ENCODE measurements around the gene ATP9A.
"Not testable (repeated sequence)": the region's sequence is repeated elsewhere in the genome, so short reads cannot be mapped to it uniquely, and the experiment has no call there.

ATP9A gene

GRCh38 chr20:51569815-51570738 is 198.1 kb downstream of the ATP9A start:
- DNase-seq (ENCODE audit: low read depth): peak; percentile 34
- no peak for TF ChIP-seq CTCF (conservative IDR thresholded peaks at IDR 0.05; ENCODE audit: low read depth, low read length)
- no peak overlapping the region for H3K4me3 ChIP-seq (ENCODE audit: low read depth, low read length)

- DNase-seq (ENCODE audit: low read depth); H3K4me3 ChIP-seq (ENCODE audit: low read depth, low read length): not testable (repeated sequence)
These were observed 199.7 kb downstream of the ATP9A start for GRCh38 chr20:51568533-51568932.

DNA sequence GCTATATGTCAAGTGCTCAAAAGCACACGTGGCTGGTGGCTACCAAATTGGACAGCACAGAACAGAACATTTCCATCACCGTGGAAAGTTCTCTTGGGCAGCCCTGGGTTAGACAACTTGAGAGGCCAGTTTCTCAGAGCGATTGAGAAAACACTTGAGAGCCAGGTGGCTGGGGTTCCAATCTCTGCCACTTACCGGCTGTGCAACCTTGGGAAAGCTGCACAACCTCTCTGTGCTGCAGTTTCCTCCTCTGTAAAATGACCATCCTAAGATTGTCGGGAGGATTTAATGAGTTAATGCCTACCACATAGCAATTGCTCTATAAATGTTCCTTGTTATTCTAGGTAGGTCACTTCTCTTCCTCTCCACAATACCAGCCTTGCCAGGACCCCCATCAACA is 200.6 kb downstream of the ATP9A start:
- no peak for TF ChIP-seq CTCF (conservative IDR thresholded peaks at IDR 0.05; ENCODE audit: low read depth, low read length)
- DNase-seq (ENCODE audit: low read depth): no peak
- H3K4me3 ChIP-seq (ENCODE audit: low read depth, low read length): no peak overlapping the region

DNA sequence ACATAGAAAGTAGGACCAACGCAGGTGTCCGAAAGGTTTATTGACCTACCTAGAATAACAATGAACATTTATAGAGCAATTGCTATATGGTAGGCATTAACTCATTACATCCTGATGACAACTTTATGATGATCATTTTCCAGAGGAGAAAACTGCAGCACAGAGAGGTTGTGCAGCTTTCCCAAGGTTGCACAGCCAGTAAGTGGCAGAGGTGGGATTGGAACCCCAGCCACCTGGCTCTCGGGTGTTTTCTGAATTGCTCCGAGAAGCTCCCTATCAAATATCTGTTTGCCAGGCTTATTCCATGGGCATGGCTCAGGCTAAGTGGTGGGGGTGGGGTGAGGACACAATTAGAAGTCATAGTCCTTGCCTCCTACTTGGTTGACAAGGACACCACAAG is 201.6 kb downstream of the ATP9A start:
- TF ChIP-seq CTCF (conservative IDR thresholded peaks at IDR 0.05; ENCODE audit: low read depth, low read length): no peak
- no peak for DNase-seq (ENCODE audit: low read depth)
- H3K4me3 ChIP-seq (ENCODE audit: low read depth, low read length): no peak overlapping the region

GRCh38 chr20:51565298-51566144 is 202.7 kb downstream of the ATP9A start:
- peak; percentile 43 for DNase-seq (ENCODE audit: low read depth)
- H3K4me3 ChIP-seq (ENCODE audit: low read depth, low read length): no peak overlapping the region
- TF ChIP-seq CTCF (conservative IDR thresholded peaks at IDR 0.05; ENCODE audit: low read depth, low read length): no peak

- TF ChIP-seq CTCF (conservative IDR thresholded peaks at IDR 0.05; ENCODE audit: low read depth, low read length): no peak
- H3K4me3 ChIP-seq (ENCODE audit: low read depth, low read length): peak overlapping the region; percentile 27
- DNase-seq (ENCODE audit: low read depth): peak; percentile 90
These were observed 204.5 kb downstream of the ATP9A start for GRCh38 chr20:51563486-51564332.

GRCh38 chr20:51563174-51563485 is 205.1 kb downstream of the ATP9A start:
- DNase-seq (ENCODE audit: low read depth): no peak
- no peak for TF ChIP-seq CTCF (conservative IDR thresholded peaks at IDR 0.05; ENCODE audit: low read depth, low read length)
- peak overlapping the region; percentile 65 for H3K4me3 ChIP-seq (ENCODE audit: low read depth, low read length)

Data from choroid plexus epithelial cell (primary cell).